ENCODE results near the gene IGSF23.

DNA sequence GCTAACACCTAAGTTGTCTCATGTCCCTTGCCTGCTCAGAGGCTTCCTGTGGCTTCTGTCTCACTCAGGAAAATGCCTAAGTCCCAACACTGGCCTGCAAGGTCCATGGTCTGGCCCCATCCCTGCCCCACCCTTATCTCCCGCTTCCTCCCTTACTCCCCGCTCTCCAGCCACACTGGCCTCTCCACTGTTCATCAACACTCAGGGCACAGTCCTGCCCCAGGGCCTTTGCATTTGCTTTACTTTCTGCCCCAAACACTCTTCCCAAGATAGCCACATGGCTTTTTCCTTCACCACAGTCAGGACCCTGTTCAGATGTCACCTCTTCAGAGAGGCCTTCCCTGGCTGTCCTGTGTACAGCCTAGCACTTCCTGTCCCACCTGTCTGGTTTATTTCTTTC, 32.1 kb upstream of the IGSF23 start:
- TF ChIP-seq, protein P1, sequence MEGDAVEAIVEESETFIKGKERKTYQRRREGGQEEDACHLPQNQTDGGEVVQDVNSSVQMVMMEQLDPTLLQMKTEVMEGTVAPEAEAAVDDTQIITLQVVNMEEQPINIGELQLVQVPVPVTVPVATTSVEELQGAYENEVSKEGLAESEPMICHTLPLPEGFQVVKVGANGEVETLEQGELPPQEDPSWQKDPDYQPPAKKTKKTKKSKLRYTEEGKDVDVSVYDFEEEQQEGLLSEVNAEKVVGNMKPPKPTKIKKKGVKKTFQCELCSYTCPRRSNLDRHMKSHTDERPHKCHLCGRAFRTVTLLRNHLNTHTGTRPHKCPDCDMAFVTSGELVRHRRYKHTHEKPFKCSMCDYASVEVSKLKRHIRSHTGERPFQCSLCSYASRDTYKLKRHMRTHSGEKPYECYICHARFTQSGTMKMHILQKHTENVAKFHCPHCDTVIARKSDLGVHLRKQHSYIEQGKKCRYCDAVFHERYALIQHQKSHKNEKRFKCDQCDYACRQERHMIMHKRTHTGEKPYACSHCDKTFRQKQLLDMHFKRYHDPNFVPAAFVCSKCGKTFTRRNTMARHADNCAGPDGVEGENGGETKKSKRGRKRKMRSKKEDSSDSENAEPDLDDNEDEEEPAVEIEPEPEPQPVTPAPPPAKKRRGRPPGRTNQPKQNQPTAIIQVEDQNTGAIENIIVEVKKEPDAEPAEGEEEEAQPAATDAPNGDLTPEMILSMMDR (IDR thresholded peaks at IDR 0.05), result no peak
- TF ChIP-seq POLR2A (IDR thresholded peaks at IDR 0.05), result no peak
